AG10803 (cell line): ENCODE measurements around the gene POMT1.

Source experiments
- DNase-seq: peaks from one replicate; pipeline ENCODE4 v3.0.0; 2010; ENCODE audit warnings: low read depth
- H3K4me3 ChIP-seq: 2 replicates; pipeline ENCODE4 v1.5.1; 2011; ENCODE audit warnings: mild to moderate bottlenecking, low read length, control low read depth
- TF ChIP-seq, protein P1 (sequence below): conservative IDR thresholded peaks from 2 replicates; pipeline ENCODE4 v1.5.1; 2011; ENCODE audit warnings: mild to moderate bottlenecking, low read length, control low read depth, inconsistent platforms

POMT1 gene

DNA sequence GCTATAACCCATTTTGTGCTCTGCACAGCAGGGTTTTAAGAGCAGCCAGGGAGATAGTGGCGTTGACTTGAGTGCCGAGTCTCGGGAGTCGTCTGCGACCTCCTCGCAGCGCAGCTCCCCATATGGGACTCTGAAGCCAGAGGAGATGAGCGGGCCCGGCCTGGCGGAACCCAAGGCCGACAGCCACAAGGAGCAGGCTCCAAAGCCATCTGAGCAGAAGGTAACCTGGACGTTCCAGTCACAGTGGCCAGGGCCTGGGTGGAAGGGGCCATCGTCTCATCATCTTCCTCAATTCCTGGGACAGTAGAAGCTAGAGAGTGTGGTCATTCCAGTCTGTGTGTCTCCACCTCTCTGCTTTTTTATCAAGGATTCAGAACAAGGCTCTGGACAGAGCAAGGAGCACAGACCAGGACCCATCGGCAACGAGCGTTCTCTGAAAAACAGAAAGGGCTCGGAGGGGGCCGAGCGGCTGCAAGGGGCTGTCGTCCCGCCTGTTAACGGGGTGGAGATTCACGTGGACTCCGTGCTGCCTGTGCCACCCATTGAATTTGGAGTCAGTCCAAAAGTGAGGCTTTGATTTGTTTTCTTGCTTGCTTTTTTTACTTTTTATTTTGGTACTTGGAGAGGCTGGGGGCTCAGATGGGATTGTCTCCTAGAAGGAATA, 20.2 kb upstream of the POMT1 start:
- TF ChIP-seq, protein P1, sequence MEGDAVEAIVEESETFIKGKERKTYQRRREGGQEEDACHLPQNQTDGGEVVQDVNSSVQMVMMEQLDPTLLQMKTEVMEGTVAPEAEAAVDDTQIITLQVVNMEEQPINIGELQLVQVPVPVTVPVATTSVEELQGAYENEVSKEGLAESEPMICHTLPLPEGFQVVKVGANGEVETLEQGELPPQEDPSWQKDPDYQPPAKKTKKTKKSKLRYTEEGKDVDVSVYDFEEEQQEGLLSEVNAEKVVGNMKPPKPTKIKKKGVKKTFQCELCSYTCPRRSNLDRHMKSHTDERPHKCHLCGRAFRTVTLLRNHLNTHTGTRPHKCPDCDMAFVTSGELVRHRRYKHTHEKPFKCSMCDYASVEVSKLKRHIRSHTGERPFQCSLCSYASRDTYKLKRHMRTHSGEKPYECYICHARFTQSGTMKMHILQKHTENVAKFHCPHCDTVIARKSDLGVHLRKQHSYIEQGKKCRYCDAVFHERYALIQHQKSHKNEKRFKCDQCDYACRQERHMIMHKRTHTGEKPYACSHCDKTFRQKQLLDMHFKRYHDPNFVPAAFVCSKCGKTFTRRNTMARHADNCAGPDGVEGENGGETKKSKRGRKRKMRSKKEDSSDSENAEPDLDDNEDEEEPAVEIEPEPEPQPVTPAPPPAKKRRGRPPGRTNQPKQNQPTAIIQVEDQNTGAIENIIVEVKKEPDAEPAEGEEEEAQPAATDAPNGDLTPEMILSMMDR = no peak
- no peak for DNase-seq
- H3K4me3 ChIP-seq = no peak overlapping the region

GRCh38 chr9:131483319-131484050, 19.2 kb upstream of the POMT1 start:
- DNase-seq = no peak
- TF ChIP-seq, protein P1 = no peak
- no peak overlapping the region for H3K4me3 ChIP-seq

DNA sequence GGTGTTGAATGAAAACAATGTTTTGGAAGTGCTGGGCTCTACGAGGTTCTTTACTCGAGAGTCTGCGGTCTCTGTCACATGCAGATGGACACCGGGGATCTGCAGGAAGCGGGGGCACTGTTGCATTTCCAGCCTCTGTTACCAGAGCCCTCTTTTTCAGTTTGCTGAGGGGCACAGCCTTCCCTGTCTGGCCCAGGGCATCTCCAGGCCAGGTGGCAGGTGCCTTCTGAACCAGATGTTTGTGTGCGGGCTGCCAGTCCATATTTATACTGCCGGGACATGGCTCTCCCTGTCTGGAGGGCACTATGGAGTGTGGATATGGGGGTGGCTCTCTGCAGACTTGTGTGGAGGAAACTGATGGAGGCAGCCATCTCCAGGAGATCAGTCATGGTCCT, 18.7 kb upstream of the POMT1 start:
- TF ChIP-seq, protein P1 = no peak
- H3K4me3 ChIP-seq = no peak overlapping the region
- no peak for DNase-seq

GRCh38 chr9:131484560-131485185, 18.0 kb upstream of the POMT1 start:
- DNase-seq = no peak
- TF ChIP-seq, protein P1 = no peak
- no peak overlapping the region for H3K4me3 ChIP-seq

DNA sequence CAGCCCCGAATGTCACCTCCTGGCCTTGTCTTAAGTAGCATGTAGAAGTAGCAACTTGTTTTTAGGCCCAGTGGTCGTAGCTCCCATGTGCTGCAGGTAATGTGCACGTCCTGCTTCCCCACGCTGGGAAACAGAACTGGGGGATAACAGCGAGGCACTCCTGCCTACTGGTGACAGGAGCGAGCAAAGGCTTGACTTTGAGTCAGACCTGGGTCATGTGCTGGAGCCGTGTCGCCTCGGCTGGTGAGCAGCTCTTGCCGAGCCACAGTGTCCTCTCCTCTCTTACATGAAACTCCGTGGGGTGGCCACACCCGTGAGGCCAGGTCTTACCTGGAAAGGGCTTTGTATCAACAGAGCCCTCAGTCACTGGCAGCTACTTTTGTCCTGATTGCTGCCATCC, 17.5 kb upstream of the POMT1 start:
- H3K4me3 ChIP-seq = no peak overlapping the region
- no peak for DNase-seq
- TF ChIP-seq, protein P1 = no peak

GRCh38 chr9:131485728-131486422, 16.8 kb upstream of the POMT1 start:
- TF ChIP-seq, protein P1 = no peak
- no peak overlapping the region for H3K4me3 ChIP-seq
- DNase-seq = no peak
